Brain microvascular endothelial cell (primary cell): ENCODE measurements around the gene EIF4EBP2.

Experiments used
- DNase-seq: peaks from one replicate; pipeline ENCODE4 v3.0.0-alpha.2; 2020
- H3K27ac ChIP-seq: fragments of 250-450 bp; sonication (Bioruptor Pico); 2 replicates; pipeline ENCODE4 v1.5.1; 2020; ENCODE audit warnings: mild to moderate bottlenecking, moderate library complexity
- H3K27me3 ChIP-seq: fragments of 250-450 bp; sonication (Bioruptor Pico); replicated peaks from 2 replicates; pipeline ENCODE4 v1.5.1; 2020; ENCODE audit warnings: mild to moderate bottlenecking
- H3K36me3 ChIP-seq: fragments of 250-450 bp; sonication (Bioruptor Pico); replicated peaks from 2 replicates; pipeline ENCODE4 v1.5.1; 2020; ENCODE audit warnings: mild to moderate bottlenecking
- H3K4me3 ChIP-seq: 2 replicates; pipeline ENCODE4 v1.5.1; 2011; ENCODE audit warnings: low read depth, mild to moderate bottlenecking, control low read depth, low read length, moderate library complexity
- CTCF ChIP-seq: IDR thresholded peaks from 2 replicates; pipeline ENCODE4 v1.5.1; 2011; ENCODE audit warnings: low read depth, mild to moderate bottlenecking, moderate library complexity, low read length, control low read depth, inconsistent platforms; ENCODE audit errors: missing control alignments
- in situ Hi-C: cut with HindIII; loops from 2 replicates; pipeline ENCODE4 v1.10.0; 2017; ENCODE audit warnings: low sequenced_read_pairs, low pct_ligation_motif_present

EIF4EBP2 gene

GRCh38 chr10:70474780-70475179 is 70.8 kb downstream of the EIF4EBP2 start:
- Histone ChIP-seq H3K27me3 (no peaks in the 10 kb centered on the region), H3K27ac (no peak overlapping the region), H3K4me3 (no peak overlapping the region), H3K36me3 (no peaks in the 10 kb centered on the region)
- TF ChIP-seq CTCF, result no peak
- DNase-seq, result no peak
- in situ Hi-C loops, result no loop called here

GRCh38 chr10:70475661-70476060 is 71.7 kb downstream of the EIF4EBP2 start:
- no peak for DNase-seq
- H3K27me3 ChIP-seq, result no peaks in the 10 kb centered on the region
- no peak for TF ChIP-seq CTCF
- no peak overlapping the region for H3K27ac ChIP-seq
- no peak overlapping the region for H3K4me3 ChIP-seq
- H3K36me3 ChIP-seq, result no peaks in the 10 kb centered on the region
- in situ Hi-C loops, result no loop called here

GRCh38 chr10:70476249-70477035 is 72.5 kb downstream of the EIF4EBP2 start:
- in situ Hi-C loops, result no loop called here
- H3K36me3 ChIP-seq, result no peaks in the 10 kb centered on the region
- no peak overlapping the region for H3K4me3 ChIP-seq
- no peak for DNase-seq
- TF ChIP-seq CTCF, result no peak
- H3K27ac ChIP-seq, result no peak overlapping the region
- H3K27me3 ChIP-seq, result no peaks in the 10 kb centered on the region

GRCh38 chr10:70477661-70478162 is 73.8 kb downstream of the EIF4EBP2 start:
- no peak for DNase-seq
- in situ Hi-C loops, result no loop called here
- H3K27me3 ChIP-seq, result no peaks in the 10 kb centered on the region

More at GRCh38 chr10:70477661-70478162, 73.8 kb downstream of the EIF4EBP2 start:
- Histone ChIP-seq H3K27ac (no peak overlapping the region), H3K36me3 (no peaks in the 10 kb centered on the region), H3K4me3 (peak overlapping the region; percentile 54)
- TF ChIP-seq CTCF, result no peak
